ENCODE data around the gene GALNTL6. TPM values are rescaled to one million over a fixed set of nuclear protein-coding genes. Genes with fewer than 3 reads are reported as not detected.

Gene GALNTL6
- total and polyA plus RNA-seq, 2 donors (not counting 3 experiments of a cell fraction or from before 2014, with no cell fraction given), result not detected

GRCh38 chr4:172780566-172781081, 967.4 kb downstream of the GALNTL6 start:
- no peaks in the 10 kb centered on the region for H3K4me1 ChIP-seq (ENCODE audit: control insufficient read depth, extremely low read depth, insufficient read depth, low read length)
- H3K9me3 ChIP-seq (replicated peaks; ENCODE audit: control insufficient read depth, insufficient read depth, low read length), result no peaks in the 10 kb centered on the region
- CTCF ChIA-PET, result no interaction called here
- FAIRE-seq (no peak), DNase-seq (ENCODE audit: low read depth, low spot score) (no peak)
- H3K4me2 ChIP-seq (ENCODE audit: insufficient read depth, low read length), result no peak overlapping the region
- TF ChIP-seq MYC (IDR thresholded peaks at IDR 0.05; ENCODE audit: low read depth, low read length), result no peak
- TF ChIP-seq JUN (IDR thresholded peaks at IDR 0.05; ENCODE audit: borderline replicate concordance, insufficient read depth, insufficient read length, low read depth), result no peak
- no peak for TF ChIP-seq POLR2A (IDR thresholded peaks at IDR 0.05; ENCODE audit: low read depth, low read length)
- TF ChIP-seq GATA2 (IDR thresholded peaks at IDR 0.05; ENCODE audit: insufficient read depth, insufficient read length, low read depth, low read length), result no peak
- TF ChIP-seq POLR2AphosphoS5 (IDR thresholded peaks at IDR 0.05; ENCODE audit: insufficient read depth, low read depth, low read length), result no peak
- TF ChIP-seq EZH2 (IDR thresholded peaks at IDR 0.05; ENCODE audit: borderline replicate concordance, low read depth, low read length, severe bottlenecking), result no peak
- TF ChIP-seq, protein P1, sequence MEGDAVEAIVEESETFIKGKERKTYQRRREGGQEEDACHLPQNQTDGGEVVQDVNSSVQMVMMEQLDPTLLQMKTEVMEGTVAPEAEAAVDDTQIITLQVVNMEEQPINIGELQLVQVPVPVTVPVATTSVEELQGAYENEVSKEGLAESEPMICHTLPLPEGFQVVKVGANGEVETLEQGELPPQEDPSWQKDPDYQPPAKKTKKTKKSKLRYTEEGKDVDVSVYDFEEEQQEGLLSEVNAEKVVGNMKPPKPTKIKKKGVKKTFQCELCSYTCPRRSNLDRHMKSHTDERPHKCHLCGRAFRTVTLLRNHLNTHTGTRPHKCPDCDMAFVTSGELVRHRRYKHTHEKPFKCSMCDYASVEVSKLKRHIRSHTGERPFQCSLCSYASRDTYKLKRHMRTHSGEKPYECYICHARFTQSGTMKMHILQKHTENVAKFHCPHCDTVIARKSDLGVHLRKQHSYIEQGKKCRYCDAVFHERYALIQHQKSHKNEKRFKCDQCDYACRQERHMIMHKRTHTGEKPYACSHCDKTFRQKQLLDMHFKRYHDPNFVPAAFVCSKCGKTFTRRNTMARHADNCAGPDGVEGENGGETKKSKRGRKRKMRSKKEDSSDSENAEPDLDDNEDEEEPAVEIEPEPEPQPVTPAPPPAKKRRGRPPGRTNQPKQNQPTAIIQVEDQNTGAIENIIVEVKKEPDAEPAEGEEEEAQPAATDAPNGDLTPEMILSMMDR (IDR thresholded peaks at IDR 0.05; ENCODE audit: extremely low read depth in 1 of 2, insufficient read depth in 1 of 2, low read depth in 1 of 2, low read length in 2 of 2), result no peak
- TF ChIP-seq MAX (IDR thresholded peaks at IDR 0.05; ENCODE audit: insufficient read depth, insufficient read length), result no peak
- no peak for TF ChIP-seq FOS (IDR thresholded peaks at IDR 0.05; ENCODE audit: borderline replicate concordance, insufficient read depth, low read length)
- no peak overlapping the region for H3K9ac ChIP-seq (replicated peaks; ENCODE audit: extremely low read depth, insufficient read depth, low read length)
- no peak overlapping the region for H3K27ac ChIP-seq (ENCODE audit: insufficient read depth, low read depth, low read length)
- H3K9me1 ChIP-seq (replicated peaks; ENCODE audit: control insufficient read depth, extremely low read depth, insufficient read depth, low read length), result no peaks in the 10 kb centered on the region
- BruUV-seq (replicated peaks), result no TSS peak
- no peaks in the 10 kb centered on the region for H3K79me2 ChIP-seq (ENCODE audit: control insufficient read depth, insufficient read depth, low read length)
- H2AFZ ChIP-seq (ENCODE audit: low read depth, low read length), result no peak overlapping the region
- H3K4me3 ChIP-seq (replicated peaks in 1 of 3; ENCODE audit: insufficient read depth in 1 of 3, low read depth in 1 of 3, low read length in 3 of 3), result no peak overlapping the region
- intact Hi-C loops (cut with micrococcal nuclease), result no loop called here
- H3K27me3 ChIP-seq (ENCODE audit: control insufficient read depth in 2 of 2, insufficient read depth in 2 of 2, low read length in 2 of 2), result no peaks in the 10 kb centered on the region
- dilution Hi-C loops (cut with MboI; ENCODE audit: extremely low pct_ligation_motif_present, low sequenced_read_pairs), result no loop called here
- no peaks in the 10 kb centered on the region for H4K20me1 ChIP-seq (replicated peaks; ENCODE audit: control insufficient read depth, extremely low read depth, insufficient read depth, low read length)
- POLR2A ChIA-PET, result no interaction called here
- H3K36me3 ChIP-seq (ENCODE audit: control insufficient read depth in 2 of 2, extremely low read depth in 1 of 2, insufficient read depth in 2 of 2, low read length in 2 of 2), result no peaks in the 10 kb centered on the region

All from endothelial cell of umbilical vein (primary cell).